GM12878 (cell line): ENCODE results near the gene PTPRN2. TPM values are rescaled to one million over a fixed set of nuclear protein-coding genes. Genes with fewer than 3 reads are reported as not detected.

Experiments
- ATAC-seq: fragments of 200-7000 bp; cut with Tn5 transposase; 3 replicates; pipeline ENCODE4 v1.9.1; 2020; ENCODE audit warnings: mild to moderate bottlenecking, moderate library complexity
- BruUV-seq: library from RNA; stranded (reverse); fragments of 400-500 nt; replicated peaks from 2 replicates; lab custom pipeline; 2021; lab: Mats Ljungman, UMichigan
- CTCF ChIA-PET: fragments of 300-600 bp; sonication (Branson Sonifier 250); formaldehyde crosslinking; extraction: SDS; loops from one replicate; lab custom pipeline; 2021; ENCODE audit warnings: inconsistent platforms; lab: Yijun Ruan, JAX
- POLR2A ChIA-PET: fragments of 350-600 bp; formaldehyde crosslinking; extraction: SDS; loops from one replicate; lab custom pipeline; 2021; ENCODE audit warnings: inconsistent platforms; lab: Charles Lee
- RAD21 ChIA-PET: fragments of 300-600 bp; sonication (Branson Sonifier 250); formaldehyde crosslinking; loops from one replicate; lab custom pipeline; 2023; ENCODE audit warnings: antibody characterized with exemption; ENCODE audit not compliant: unreplicated experiment; lab: Charles Lee
- SMC1A ChIA-PET: fragments of 300-600 bp; sonication (Branson Sonifier 250); formaldehyde crosslinking; loops from one replicate; lab custom pipeline; 2023; ENCODE audit not compliant: unreplicated experiment, uncharacterized antibody; lab: Charles Lee
- DNase-seq: peaks from one replicate; pipeline ENCODE4 v3.0.0-alpha.2; 2011; ENCODE audit warnings: low read depth, low spot score
- FAIRE-seq: peaks from 3 replicates; lab custom pipeline; 2011; peaks lifted over from hg19 to GRCh38; lab: Jason Lieb, UNC
- H2AFZ ChIP-seq: 2 replicates; pipeline ENCODE4 v1.6.0; 2011; ENCODE audit warnings: low read depth, low read length, control low read depth; ENCODE audit not compliant: control insufficient read depth
- H3K27ac ChIP-seq: 2 replicates; pipeline ENCODE4 v1.5.1; 2011; ENCODE audit warnings: control low read depth; ENCODE audit not compliant: control insufficient read depth, insufficient read depth
- H3K27me3 ChIP-seq, 2 experiments: replicated peaks in 1 of 2; 2 replicates each; pipeline versions ENCODE4 v1.6.0 to v1.6.1; 2011; ENCODE audit warnings: low read length in 1 of 2; ENCODE audit not compliant: control insufficient read depth in 2 of 2, insufficient read depth in 2 of 2
- H3K36me3 ChIP-seq, 2 experiments: 2 replicates each; pipeline ENCODE4 v1.5.1; 2011; ENCODE audit warnings: low read length in 1 of 2; ENCODE audit not compliant: control insufficient read depth in 2 of 2, insufficient read depth in 2 of 2
- H3K4me1 ChIP-seq: 2 replicates; pipeline ENCODE4 v1.6.1; 2011; ENCODE audit warnings: mild to moderate bottlenecking, low read length, moderate library complexity, mixed read lengths; ENCODE audit not compliant: control insufficient read depth, insufficient read depth
- H3K4me2 ChIP-seq: 2 replicates; pipeline ENCODE4 v1.6.0; 2011; ENCODE audit warnings: control low read depth; ENCODE audit not compliant: control insufficient read depth, insufficient read depth
- H3K4me3 ChIP-seq: fragments of 200-600 bp; sonication (generic); 2 replicates; pipeline ENCODE4 v1.5.1; 2016
- H3K79me2 ChIP-seq: 2 replicates; pipeline ENCODE4 v1.6.0; 2011; ENCODE audit warnings: low read length; ENCODE audit not compliant: control insufficient read depth, insufficient read depth
- H3K9ac ChIP-seq: 2 replicates; pipeline ENCODE4 v1.8.0; 2011; ENCODE audit warnings: low read length, control low read depth, mixed read lengths; ENCODE audit not compliant: control insufficient read depth, insufficient read depth
- H3K9me3 ChIP-seq: replicated peaks from 3 replicates; pipeline ENCODE4 v1.5.1; 2011; ENCODE audit warnings: mild to moderate bottlenecking, low read length; ENCODE audit not compliant: control insufficient read depth, insufficient read depth
- H4K20me1 ChIP-seq: 2 replicates; pipeline ENCODE4 v1.6.0; 2011; ENCODE audit not compliant: control insufficient read depth, insufficient read depth
- BACH1 ChIP-seq: fragments of 450-650 bp; IDR thresholded peaks from 2 replicates; pipeline ENCODE4 v1.6.1; 2017; ENCODE audit warnings: mild to moderate bottlenecking, borderline replicate concordance
- CHD2 ChIP-seq: IDR thresholded peaks from 2 replicates; pipeline ENCODE4 v1.6.1; 2011; ENCODE audit warnings: low read depth, low read length, improper control_type of control experiment, borderline replicate concordance
- CREM ChIP-seq: IDR thresholded peaks from 2 replicates; pipeline ENCODE4 v1.6.1; 2014; ENCODE audit warnings: antibody characterized with exemption, low read depth
- E4F1 ChIP-seq: fragments of 450-650 bp; IDR thresholded peaks from 2 replicates; pipeline ENCODE4 v1.6.1; 2018; ENCODE audit warnings: borderline replicate concordance, mild to moderate bottlenecking; ENCODE audit not compliant: partially characterized antibody
- EED ChIP-seq: sonication (generic); IDR thresholded peaks from 2 replicates; pipeline ENCODE4 v1.6.1; 2016; ENCODE audit warnings: antibody characterized with exemption, low read depth
- FOS ChIP-seq: IDR thresholded peaks from 3 replicates; pipeline ENCODE4 v1.6.1; 2011; ENCODE audit warnings: borderline replicate concordance; ENCODE audit not compliant: insufficient read length; ENCODE audit errors: extremely low read depth
- GABPA ChIP-seq: IDR thresholded peaks from 2 replicates; pipeline ENCODE4 v1.6.1; 2014; ENCODE audit warnings: antibody characterized with exemption, low read depth, mild to moderate bottlenecking, inconsistent platforms
- HDAC2 ChIP-seq: fragments of 200-600 bp; sonication (generic); IDR thresholded peaks from 2 replicates; pipeline ENCODE4 v1.6.1; 2017
- MYC ChIP-seq: IDR thresholded peaks from 2 replicates; pipeline ENCODE4 v1.6.1; 2011; ENCODE audit warnings: mild to moderate bottlenecking, low read length, moderate library complexity, inconsistent platforms; ENCODE audit not compliant: insufficient read depth, insufficient replicate concordance, insufficient read length, severe bottlenecking
- NBN ChIP-seq: fragments of 450-650 bp; IDR thresholded peaks from 2 replicates; pipeline ENCODE4 v1.6.1; 2016
- NR2F1 ChIP-seq: fragments of 450-650 bp; conservative IDR thresholded peaks from 2 replicates; pipeline ENCODE4 v1.6.1; 2017; ENCODE audit warnings: mild to moderate bottlenecking
- USF1 ChIP-seq: IDR thresholded peaks from 2 replicates; pipeline ENCODE4 v1.6.1; 2011; ENCODE audit warnings: borderline replicate concordance, low read depth, mild to moderate bottlenecking, moderate library complexity, mixed read lengths, low read length; ENCODE audit not compliant: insufficient read depth; ENCODE audit errors: extremely low read length
- WGBS: methylation state at CpG from one replicate; pipeline ENCODE4 v1.1.6; 2016; ENCODE audit warnings: low lambda C conversion rate; ENCODE audit not compliant: insufficient replicate concordance, insufficient coverage; ENCODE audit errors: missing lambda C conversion rate; 5-methylcytosine and 5-hydroxymethylcytosine counted together
- in situ Hi-C: fragments of 300-500 bp; cut with MboI; formaldehyde crosslinking; loops from 9 replicates; pipeline ENCODE4 v1.14.3; 2018; ENCODE audit warnings: mixed read lengths
- intact Hi-C: fragments of 100-400 bp; cut with micrococcal nuclease; formaldehyde crosslinking; loops from one replicate; pipeline ENCODE4 v1.14.2; 2022; ENCODE audit not compliant: unreplicated experiment
- polyA plus RNA-seq, 11 experiments: library from polyadenylated mRNA; depleted of rRNA in 4 of 11; unstranded in 6 of 11; stranded (reverse) in 5 of 11; fragments of >200 nt; fragmentation: Nextera tagmentation in 4 of 11; fragmentation: Illumina TruSeq in 1 of 11; extraction: Ambion mirVana in 4 of 11; extraction: Trizol in 1 of 11; gene quantifications; 1 replicate in 1 of 11; 2 replicates in 10 of 11; pipeline versions ENCODE4 v1.2.1 to v1.2.3, GENCODE V29; 2011 to 2016; ENCODE audit warnings: inconsistent platforms in 2 of 11, missing spikeins in 2 of 11, low read depth in 1 of 11
- total RNA-seq, 4 experiments: library from RNA; depleted of rRNA in 3 of 4; stranded (reverse); fragments of >200 nt in 3 of 4; fragmentation: Illumina TruSeq in 1 of 4; extraction: Trizol in 1 of 4; gene quantifications; 2 replicates each; pipeline versions ENCODE4 v1.2.1 to v1.2.3, GENCODE V29; 2013 to 2021
- TF ChIP-seq, protein P1 (sequence below): fragments of 450-650 bp; IDR thresholded peaks from 2 replicates; pipeline ENCODE4 v1.6.1; 2017; ENCODE audit warnings: borderline replicate concordance
- TF ChIP-seq, protein P2 (sequence below): fragments of 450-650 bp; formaldehyde crosslinking; IDR thresholded peaks from 2 replicates; pipeline ENCODE4 v1.5.0; 2022; ENCODE audit warnings: mild to moderate bottlenecking, missing genetic modification characterization

Gene PTPRN2
- total and polyA plus RNA-seq, 10 of the 15 experiments (the other 5 are each of a cell fraction or from before 2014, with no cell fraction given): 5.4 TPM; not detected in 9

DNA sequence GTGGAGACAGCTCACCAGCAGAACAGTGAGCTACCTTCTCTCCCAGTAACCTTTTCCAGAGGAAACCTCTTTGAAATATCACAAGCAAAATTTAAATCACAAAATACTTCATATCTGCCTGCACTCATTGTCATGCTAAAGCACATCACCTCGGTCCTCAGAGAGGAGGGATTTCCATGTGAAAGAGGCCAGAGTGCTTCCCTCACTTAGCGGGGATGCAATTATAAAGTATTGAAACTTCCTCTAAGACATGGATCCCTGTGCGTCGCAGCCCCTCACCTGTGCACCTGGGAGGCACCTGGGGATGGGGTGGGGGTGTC, 792.9 kb downstream of the PTPRN2 start (continued):
- no peak for TF ChIP-seq NR2F1
- TF ChIP-seq EED: no peak
- TF ChIP-seq, protein P1, sequence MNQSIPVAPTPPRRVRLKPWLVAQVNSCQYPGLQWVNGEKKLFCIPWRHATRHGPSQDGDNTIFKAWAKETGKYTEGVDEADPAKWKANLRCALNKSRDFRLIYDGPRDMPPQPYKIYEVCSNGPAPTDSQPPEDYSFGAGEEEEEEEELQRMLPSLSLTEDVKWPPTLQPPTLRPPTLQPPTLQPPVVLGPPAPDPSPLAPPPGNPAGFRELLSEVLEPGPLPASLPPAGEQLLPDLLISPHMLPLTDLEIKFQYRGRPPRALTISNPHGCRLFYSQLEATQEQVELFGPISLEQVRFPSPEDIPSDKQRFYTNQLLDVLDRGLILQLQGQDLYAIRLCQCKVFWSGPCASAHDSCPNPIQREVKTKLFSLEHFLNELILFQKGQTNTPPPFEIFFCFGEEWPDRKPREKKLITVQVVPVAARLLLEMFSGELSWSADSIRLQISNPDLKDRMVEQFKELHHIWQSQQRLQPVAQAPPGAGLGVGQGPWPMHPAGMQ: no peak
- no peak for TF ChIP-seq BACH1
- no peak for TF ChIP-seq CHD2
- TF ChIP-seq NBN: no peak
- no peak for TF ChIP-seq GABPA
- no peak for TF ChIP-seq MYC

- H3K79me2 ChIP-seq: no peaks in the 10 kb centered on the region
- ATAC-seq: no peak
- WGBS: 43% methylated on average over 39 of the region's 39 CpGs
- H3K9ac ChIP-seq: no peak overlapping the region
- DNase-seq: no peak
- H3K4me1 ChIP-seq: no peaks in the 10 kb centered on the region
- H3K36me3 ChIP-seq: no peaks in the 10 kb centered on the region
- H3K9me3 ChIP-seq: peaks cover 2% of the 10 kb centered on the region; the same call in 1 of the 3 replicates
- H3K4me2 ChIP-seq: no peak overlapping the region
- SMC1A ChIA-PET: interaction anchor here (0.5 kb wide), 1 partner anchor 1183 kb away, joined by 3 read pairs; no protein-coding TSS in a partner anchor
- BruUV-seq: no TSS peak
- no peaks in the 10 kb centered on the region for H4K20me1 ChIP-seq
- H3K27me3 ChIP-seq: no peaks in the 10 kb centered on the region
- H3K27ac ChIP-seq: no peak overlapping the region
- CTCF ChIA-PET: no interaction called here
- in situ Hi-C loops (no loop called here), intact Hi-C loops (no loop called here)
- POLR2A ChIA-PET: interaction anchor here (0.7 kb wide), 1 partner anchor 749 kb away, joined by 3 read pairs; no protein-coding TSS in a partner anchor
- RAD21 ChIA-PET: no interaction called here
- H2AFZ ChIP-seq: no peak overlapping the region
- H3K4me3 ChIP-seq: no peak overlapping the region
- FAIRE-seq: no peak
- no peak for TF ChIP-seq USF1
- TF ChIP-seq CREM: no peak
- TF ChIP-seq FOS: no peak
- TF ChIP-seq, protein P2, sequence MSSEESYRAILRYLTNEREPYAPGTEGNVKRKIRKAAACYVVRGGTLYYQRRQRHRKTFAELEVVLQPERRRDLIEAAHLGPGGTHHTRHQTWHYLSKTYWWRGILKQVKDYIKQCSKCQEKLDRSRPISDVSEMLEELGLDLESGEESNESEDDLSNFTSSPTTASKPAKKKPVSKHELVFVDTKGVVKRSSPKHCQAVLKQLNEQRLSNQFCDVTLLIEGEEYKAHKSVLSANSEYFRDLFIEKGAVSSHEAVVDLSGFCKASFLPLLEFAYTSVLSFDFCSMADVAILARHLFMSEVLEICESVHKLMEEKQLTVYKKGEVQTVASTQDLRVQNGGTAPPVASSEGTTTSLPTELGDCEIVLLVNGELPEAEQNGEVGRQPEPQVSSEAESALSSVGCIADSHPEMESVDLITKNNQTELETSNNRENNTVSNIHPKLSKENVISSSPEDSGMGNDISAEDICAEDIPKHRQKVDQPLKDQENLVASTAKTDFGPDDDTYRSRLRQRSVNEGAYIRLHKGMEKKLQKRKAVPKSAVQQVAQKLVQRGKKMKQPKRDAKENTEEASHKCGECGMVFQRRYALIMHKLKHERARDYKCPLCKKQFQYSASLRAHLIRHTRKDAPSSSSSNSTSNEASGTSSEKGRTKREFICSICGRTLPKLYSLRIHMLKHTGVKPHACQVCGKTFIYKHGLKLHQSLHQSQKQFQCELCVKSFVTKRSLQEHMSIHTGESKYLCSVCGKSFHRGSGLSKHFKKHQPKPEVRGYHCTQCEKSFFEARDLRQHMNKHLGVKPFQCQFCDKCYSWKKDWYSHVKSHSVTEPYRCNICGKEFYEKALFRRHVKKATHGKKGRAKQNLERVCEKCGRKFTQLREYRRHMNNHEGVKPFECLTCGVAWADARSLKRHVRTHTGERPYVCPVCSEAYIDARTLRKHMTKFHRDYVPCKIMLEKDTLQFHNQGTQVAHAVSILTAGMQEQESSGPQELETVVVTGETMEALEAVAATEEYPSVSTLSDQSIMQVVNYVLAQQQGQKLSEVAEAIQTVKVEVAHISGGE (CRISPR knock-in tag): no peak
- no peak for TF ChIP-seq HDAC2
- no peak for TF ChIP-seq E4F1
These were observed 793.5 kb downstream of the PTPRN2 start for GRCh38 chr7:157793973-157794745.
